GM21423 (cell line): Measurements from ENCODE around the gene IL16.

Experiments used
- ATAC-seq: cut with Tn5 transposase; IDR thresholded peaks from one replicate; pipeline ENCODE4 v1.9.1; 2021; ENCODE audit warnings: mild to moderate bottlenecking, moderate library complexity; ENCODE audit not compliant: unreplicated experiment

Gene IL16

DNA sequence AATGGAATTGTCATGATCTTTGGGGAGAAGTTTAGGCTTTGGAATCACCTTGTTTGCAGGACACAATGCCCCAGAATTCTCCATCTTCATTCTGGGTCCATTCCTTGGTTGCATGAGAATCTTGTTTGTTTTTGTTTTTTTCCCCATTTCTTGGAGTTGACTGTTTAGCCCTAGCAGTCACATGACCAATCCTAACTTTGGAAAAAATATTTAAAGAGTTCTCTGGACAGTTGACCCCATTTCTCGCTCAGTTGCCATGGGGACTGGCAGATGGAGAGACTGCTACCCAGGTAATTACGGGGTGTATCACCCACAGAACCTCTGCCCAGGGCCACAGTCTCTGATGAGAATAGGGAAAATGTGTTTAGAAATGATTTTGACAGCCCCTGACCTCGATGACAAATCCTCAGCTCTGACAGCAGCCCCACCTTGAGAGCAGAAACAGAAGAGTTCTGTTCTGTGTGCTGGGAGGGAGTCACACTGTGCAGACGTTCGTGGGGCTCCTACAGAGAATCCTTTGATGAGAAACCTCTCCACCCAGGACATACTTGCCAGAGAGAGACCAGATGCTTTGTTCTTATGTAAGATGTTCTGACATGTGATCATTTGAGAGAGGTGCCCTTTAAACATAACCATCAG is 57.7 kb downstream of the IL16 start:
- ATAC-seq: no peak

- no peak for ATAC-seq
Observed at GRCh38 chr15:81254916-81255290, 58.2 kb downstream of the IL16 start.

GRCh38 chr15:81255315-81255957 is 58.8 kb downstream of the IL16 start:
- no peak for ATAC-seq

DNA sequence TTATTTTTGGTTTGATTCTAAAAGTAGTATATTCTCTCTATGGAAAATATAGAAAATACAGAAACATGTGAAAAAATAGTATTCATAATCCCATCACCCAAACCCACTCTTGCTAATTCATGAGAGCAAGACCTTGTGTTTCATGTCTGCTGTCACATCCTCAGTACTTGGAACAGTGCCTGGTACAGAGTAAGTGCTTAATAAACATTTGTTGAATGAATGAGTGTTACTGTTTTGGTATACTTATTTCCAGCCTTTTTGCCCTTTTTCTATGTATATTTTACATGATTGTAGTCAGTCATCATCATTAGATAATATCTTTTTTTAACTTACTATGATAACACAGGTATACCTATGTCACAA is 59.3 kb downstream of the IL16 start:
- ATAC-seq: no peak

- ATAC-seq: no peak
Observed at GRCh38 chr15:81256916-81257315, 60.2 kb downstream of the IL16 start.

DNA sequence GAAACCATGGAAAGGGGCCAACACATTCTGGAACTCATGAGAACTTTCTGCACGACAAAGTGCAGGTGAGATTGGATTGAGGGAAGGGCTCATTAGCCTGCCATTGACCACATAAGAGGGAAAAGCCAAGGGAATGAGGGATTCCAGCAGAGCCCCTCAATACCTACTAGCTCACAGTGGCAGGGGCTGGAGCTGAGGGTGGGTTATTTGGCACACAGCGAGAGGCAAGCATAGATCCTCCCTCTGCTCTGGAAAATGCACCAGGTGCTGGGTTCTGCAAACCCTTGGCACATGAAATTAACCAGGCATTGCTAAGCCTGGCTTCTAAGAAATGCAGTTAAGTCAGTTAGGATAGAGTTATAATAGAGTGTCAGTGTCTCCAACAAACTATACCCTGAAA is 60.8 kb downstream of the IL16 start:
- no peak for ATAC-seq

- no peak for ATAC-seq
Observed at GRCh38 chr15:81258455-81258854, 61.8 kb downstream of the IL16 start.

DNA sequence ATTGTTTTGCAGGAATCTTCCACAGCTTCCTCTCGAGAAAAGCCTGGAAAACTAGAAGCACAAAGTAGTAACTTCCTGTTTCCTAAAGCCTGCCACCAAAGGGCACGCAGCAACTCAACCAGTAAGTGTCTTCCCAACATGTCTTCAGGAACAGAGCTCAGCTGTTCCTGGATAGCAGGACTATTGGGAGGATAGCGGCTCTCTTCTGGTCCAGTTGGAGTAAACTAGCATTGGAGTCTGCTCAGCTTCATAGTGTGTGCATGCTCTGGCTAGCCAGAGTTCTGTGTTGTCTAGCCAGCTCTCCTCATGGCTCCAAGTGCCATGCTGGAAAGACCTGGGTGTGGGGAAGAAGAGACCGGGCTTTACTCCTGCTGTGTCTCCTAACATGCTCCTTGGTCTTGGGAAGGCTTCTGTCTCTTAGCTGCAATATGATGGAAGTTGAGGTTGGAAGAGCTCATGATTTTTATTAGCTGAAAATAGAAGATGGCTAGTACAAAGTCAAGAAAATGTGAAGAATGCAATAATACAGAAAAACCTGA is 63.1 kb downstream of the IL16 start:
- ATAC-seq: no peak

DNA sequence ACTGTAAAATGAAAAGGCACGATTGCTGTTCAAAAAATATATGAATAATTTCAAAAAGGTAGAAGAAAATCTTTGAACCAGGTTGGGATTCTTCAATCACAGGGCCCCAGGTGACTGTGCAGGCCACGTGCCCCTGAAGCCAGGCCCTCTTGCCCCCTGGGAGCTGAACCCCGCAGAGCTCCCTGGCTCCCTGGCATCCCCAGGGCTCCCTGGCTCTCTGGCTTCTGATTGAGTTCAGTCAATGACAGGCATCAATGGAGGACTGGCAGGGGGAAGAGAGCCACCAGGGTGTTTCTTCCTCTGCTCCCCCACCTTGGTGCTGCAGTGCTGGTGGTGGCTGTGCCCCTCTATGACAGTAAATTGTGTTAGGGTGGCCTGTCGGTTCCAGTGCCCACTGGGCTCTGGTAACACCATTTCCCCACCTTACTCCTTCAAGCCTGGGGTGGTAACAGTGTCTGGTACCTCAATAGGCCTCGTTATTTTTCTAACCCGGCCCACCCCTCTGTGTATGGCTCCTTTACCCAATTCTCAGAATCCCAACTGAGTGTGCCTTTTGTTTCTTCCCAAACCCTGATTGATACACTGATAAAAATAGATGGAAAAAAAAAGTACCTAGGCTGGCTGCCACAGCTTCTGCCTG is 64.6 kb downstream of the IL16 start:
- ATAC-seq: no peak

DNA sequence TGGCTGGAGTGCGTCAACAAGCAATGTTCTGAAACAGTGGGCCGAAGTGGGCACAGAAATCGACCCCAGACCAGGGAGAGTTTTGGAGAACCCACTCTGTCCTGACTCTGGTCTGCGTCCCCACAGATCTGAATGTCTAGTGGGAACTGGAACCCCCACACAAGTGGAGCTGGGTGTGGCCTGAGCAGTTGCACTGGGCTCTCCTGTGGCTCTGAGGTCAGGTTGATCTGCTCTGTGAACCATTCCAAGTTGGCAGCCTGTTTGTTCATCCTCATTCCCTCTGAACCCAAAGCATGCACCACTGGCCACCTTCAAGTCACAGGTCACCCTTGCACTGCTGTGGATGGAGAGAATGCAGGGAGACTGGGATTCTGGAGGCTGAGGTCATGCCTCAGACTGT is 66.8 kb downstream of the IL16 start:
- ATAC-seq: no peak

DNA sequence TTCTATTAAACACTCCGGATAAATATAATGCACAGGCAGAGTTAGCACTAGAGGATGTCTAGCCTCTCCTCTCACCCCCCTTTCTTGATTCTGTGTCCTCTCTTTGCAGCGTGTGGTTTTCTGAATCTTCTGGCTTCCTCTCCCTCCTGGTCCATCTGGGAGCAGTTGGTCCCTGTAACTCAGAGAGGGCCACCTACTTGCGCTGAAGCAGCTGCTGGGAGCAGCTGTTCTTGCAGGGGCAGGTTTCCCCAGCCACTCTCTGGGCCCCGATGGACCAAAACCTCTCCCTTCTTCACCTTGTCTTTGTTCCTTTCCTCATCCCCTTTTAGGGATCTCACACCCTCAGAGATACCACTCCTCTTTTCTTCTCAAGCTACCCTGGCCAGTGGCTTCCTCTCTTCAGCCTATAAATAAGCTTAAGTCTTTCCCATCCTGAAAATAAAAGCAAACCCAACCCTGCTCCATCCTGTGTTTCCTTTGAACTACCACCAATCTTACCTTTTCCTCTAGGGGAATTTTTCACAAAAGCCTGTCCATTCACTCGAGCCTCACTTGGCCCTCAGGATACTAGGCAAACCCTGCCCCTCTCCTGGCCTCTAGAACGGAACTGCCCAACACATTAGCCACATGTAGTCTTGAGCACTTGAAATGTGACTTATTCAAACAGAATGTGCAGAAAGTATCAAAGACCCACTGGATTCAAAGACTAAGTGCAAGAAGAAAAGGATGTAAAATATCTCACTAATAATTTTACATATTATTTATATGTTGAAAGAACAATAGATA is 67.6 kb downstream of the IL16 start:
- ATAC-seq: no peak

DNA sequence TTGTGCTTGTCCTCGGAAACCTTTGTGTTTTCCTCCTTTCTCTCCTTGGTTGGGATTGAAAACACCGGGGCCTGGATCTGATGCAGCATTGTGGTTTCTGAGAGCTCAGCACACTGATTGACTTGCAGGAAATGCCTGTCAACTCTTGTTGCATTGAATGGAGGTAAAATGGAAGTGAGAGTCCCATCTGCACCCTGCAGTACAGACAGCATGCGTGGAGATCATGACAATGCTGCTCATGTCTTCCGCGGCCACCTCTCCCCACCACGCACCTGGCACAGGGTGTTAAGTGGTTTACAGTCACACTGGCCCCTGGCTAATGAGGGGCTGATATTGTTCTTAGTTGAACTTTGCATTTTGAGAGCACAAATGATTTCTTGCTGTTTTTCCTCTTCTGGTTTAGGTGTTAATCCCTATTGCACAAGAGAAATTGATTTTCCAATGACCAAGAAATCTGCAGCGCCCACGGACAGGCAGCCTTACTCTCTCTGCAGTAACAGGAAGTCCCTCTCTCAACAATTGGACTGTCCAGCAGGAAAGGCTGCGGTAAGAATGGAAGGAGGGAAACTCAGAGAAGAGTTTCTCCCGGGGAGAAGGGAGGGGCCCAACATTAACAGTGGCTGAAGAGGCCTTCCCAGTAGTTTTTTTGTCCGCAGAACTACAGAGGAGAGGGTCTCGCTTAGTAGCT is 68.7 kb downstream of the IL16 start:
- no peak for ATAC-seq

DNA sequence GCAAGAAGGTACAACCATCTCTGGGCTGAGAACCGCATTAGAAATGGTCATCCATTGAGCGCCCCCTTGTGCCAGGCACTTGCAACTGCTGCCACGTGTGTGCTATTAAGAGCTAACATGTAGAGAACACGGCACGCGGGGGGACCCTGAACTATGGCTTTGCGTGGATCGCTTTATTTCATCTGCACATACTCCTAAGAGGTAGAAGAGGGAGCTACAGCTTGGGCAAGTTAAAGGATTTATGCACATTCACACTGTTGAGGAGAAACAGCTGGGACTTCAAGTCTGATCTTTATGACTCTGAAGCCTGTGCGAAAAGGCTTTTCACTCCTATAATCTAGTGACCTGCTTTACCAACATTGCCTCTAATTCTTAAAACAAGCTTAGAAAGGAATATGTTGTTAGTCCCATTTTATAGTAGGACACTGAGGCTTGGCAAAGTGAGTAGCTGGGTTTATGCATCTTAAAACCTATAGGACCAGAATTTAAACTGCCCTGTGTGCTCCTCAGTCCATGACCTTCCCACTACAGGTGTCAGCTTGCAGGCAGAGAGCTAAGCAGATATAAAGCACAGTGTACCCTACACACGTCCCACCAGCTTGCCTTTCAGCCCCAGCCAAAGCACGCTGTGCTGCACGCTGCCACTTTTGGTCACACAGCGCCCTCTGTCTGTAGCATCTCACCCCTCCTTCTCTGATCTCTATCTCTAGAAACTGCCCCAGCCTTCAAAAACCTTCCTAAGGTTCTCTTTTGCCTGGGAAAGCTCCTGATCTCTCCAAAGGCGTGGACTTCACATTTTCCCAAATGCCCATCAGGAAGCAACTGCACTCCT is 69.5 kb downstream of the IL16 start:
- peak; percentile 82 for ATAC-seq

GRCh38 chr15:81268340-81268739 is 71.7 kb downstream of the IL16 start:
- no peak for ATAC-seq

DNA sequence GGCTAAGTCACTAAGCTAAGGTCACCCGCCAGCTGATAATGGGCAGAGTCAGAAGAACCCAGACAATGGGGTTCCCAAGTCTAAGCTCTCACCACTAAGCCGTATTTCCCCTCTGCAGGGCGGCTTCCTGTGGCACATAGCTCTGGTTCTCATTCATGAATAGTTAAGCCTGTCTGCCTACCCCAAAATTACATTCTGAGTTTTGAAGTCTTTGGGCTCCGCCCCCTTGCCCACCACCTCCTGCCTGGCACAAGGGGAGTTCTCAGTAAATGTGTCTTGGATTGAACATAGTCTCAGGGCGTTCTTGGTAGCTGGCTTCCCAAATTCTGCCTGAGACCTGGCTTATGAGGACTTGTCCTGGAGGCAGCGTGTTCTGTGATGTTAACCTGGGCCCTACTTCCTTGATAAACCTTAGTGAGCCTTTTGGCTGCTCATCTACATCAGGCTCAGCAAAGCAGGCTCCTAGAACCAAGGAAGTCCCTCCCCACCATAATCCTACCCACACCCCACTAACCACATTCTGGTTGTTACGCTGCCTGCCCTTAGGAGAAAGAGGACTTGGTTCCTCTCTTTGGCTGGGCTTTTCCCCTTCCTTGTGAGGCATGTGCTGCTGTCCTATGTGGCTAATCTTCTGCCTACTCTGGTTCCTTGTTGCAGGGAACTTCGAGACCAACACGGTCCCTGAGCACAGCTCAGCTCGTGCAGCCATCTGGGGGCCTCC is 72.4 kb downstream of the IL16 start:
- ATAC-seq: no peak

DNA sequence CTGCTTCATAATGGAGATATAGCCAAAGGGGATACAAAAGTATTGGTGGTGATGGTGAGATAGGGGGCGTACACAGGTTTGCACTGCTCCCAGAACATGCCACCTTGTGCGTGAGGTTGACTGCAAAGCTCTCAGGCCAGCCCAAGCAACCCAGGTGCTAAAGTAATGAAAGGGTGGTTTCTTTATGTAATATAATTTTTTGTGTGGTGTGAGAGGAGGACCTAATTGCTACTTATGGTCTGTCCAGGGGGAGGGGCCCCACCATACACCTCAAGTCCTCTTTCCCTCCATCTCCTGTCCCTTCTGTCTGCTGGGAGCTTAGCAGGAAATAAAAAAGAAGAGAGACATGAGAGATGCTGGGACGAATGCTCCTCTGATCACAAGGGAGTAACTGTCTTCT is 73.5 kb downstream of the IL16 start:
- ATAC-seq: no peak

- ATAC-seq: no peak
Observed at GRCh38 chr15:81270781-81271491, 74.3 kb downstream of the IL16 start.

DNA sequence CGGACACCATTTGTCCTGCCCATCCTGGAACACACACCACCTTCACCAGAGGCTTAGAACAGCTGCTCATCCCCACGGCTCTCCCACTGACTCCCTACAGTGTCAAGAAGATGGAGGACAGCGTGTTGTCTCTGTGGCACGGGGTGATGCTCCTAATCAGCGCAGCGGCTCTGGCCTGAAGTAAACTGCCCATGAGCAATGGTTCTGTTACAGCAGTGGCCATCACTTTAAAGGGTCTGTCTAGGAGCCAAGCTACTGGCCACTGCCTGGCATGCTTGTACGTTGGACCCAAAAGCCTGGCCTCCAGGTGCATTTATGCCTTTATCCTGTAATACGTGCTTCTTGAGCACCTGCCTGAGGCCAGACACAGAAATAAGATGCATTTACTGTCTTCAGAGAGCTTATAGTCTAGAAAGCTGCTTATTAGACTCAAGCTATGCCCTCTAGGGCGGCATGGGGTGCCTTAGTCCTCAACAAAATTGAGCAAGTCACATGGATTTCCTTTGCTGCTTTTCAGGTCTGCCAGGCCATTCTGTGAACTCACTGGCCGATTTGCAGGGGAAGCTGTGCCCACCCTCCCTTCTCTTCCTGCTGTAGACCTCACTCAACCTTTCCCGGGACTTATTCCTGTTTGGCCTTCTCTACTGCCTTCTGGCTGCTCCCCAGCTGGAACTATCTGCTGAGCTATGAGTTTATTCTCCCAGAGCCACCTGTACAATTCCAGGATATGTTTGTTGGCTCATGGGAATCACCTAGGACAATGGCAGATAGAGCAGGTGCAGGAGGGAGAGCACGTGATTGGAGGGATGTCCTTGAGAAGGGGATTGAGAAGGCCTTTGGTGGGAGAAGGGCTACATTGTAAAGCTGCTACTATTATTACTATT is 75.3 kb downstream of the IL16 start:
- no peak for ATAC-seq
